NOMO-1 (cell line): ENCODE results near the gene ATOH8.

Source experiments
- DNase-seq, 2 experiments: peaks; one replicate each; lab custom pipeline; 2025; ENCODE audit not compliant: unreplicated experiment in 2 of 2; lab: John Stamatoyannopoulos, UW

ATOH8 gene

GRCh38 chr2:85718009-85718391 lies 35.8 kb upstream of the ATOH8 start:
- DNase-seq: peak; percentile 47 to 60

- DNase-seq: no peak
These were observed 34.8 kb upstream of the ATOH8 start for GRCh38 chr2:85718885-85719492.

DNA sequence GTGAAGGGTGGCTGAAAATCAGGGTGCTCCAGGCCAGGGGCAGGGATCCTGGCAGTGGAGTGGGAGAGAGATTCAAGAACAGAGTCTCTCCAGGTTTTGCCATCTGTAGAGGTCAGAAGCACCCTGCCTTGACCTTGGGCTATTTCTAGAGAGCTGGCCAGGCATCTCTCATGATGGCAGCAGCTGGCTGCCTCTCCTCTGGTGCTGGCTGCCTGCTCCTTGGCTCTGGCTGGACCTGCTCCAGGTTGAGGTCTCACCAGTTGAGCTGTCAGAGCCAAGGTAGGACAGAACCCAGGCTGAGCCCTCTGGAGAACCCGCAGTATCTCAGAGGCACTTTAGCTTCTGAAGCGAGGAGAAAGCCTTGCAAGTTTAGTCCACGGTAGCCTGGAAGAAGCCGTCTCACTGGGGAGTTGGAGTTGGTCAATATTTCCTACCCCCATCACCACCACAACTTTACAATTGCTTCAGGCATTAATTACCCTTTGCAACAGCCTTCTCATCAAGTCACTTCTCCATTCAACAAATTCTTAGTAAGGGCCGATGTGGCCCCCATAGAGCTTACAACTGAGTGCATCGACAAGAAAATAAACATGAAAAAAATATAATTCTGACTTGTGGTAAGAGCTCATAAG lies 34.1 kb upstream of the ATOH8 start:
- DNase-seq: peak; percentile 85 to 91

GRCh38 chr2:85720533-85720932 lies 33.3 kb upstream of the ATOH8 start:
- DNase-seq: no peak

DNA sequence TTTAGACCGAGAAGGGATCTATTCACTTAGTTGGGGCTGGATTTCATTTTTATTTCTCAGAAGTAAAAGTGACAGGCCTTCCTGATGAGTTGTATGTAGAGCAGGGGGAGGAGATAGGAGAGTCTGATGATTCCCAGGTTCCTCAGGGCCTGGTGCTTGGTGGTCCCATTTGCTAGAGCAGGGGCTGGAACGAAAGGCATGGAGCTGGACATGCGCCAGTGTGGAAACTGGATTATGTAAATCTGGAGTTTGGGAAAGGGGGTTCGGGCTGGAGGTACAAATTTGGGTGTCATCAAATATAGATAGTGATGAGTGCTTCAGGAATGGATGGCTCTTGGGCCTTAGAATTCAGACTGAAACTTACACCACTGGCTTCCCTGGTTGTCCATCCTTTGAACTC lies 32.1 kb upstream of the ATOH8 start:
- DNase-seq: no peak

DNA sequence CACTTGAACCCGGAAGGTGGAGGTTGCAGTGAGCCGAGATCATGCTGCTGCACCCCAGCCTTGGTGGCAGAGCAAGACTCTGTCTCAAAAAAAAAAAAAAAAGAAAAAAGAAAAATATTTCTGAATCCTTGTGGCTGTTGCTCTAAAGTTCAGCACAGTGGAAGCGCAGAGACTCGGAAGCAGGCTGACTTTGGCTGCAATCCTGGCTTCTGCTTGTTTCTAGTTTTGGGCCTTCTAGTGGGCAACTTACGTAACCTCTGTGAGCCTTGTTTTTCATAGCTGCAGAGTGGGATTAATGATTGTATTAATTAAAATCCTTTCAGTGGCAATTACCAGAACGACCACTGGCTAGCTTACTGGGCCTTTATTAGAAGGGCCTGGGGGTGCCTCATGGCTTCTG lies 31.3 kb upstream of the ATOH8 start:
- DNase-seq: no peak

- DNase-seq: no peak
These were observed 30.0 kb upstream of the ATOH8 start for GRCh38 chr2:85723707-85724360.

DNA sequence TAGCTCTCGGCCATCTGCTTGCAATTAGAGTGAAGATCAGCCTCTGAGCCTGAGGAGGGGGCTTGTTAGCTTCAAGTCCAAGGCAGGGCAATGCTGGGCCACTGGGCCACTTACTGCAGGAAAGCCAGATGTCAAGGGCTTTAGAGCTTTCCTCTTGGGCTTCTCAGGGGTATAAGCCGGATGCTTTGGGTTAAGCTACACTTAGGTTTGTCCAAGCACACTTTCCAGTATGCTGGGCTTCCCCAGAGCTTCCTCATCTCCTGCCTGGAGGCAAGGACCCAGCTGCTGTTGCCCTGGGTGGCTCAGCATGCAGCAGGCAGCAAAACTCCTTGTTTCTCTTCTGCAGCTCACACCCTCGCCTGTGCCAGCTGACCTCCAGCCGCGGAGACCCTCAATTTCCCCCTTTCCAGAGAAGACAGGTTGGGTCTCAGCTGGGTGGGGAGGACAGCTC lies 29.0 kb upstream of the ATOH8 start:
- no peak for DNase-seq

DNA sequence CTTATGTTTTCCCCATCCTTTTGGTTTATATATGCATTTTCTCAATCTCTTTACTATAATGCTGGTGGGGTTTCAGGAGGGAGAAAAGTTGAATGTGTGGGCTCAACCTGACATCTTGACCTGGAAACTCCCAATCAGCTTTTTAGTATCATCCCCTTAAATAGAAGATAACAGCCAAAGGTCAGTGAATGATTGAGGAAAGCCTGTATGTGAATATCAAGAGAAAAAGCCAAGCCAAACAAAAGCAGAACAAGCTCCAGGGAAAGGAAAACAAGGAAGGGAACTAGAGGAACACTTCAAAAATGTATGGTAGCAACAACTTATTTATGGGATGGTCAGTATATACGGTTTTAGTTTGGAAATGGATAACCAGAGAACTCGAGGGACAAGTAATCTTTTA lies 28.3 kb upstream of the ATOH8 start:
- no peak for DNase-seq

GRCh38 chr2:85727798-85728197 lies 26.0 kb upstream of the ATOH8 start:
- no peak for DNase-seq

GRCh38 chr2:85728342-85728741 lies 25.4 kb upstream of the ATOH8 start:
- DNase-seq: no peak

DNA sequence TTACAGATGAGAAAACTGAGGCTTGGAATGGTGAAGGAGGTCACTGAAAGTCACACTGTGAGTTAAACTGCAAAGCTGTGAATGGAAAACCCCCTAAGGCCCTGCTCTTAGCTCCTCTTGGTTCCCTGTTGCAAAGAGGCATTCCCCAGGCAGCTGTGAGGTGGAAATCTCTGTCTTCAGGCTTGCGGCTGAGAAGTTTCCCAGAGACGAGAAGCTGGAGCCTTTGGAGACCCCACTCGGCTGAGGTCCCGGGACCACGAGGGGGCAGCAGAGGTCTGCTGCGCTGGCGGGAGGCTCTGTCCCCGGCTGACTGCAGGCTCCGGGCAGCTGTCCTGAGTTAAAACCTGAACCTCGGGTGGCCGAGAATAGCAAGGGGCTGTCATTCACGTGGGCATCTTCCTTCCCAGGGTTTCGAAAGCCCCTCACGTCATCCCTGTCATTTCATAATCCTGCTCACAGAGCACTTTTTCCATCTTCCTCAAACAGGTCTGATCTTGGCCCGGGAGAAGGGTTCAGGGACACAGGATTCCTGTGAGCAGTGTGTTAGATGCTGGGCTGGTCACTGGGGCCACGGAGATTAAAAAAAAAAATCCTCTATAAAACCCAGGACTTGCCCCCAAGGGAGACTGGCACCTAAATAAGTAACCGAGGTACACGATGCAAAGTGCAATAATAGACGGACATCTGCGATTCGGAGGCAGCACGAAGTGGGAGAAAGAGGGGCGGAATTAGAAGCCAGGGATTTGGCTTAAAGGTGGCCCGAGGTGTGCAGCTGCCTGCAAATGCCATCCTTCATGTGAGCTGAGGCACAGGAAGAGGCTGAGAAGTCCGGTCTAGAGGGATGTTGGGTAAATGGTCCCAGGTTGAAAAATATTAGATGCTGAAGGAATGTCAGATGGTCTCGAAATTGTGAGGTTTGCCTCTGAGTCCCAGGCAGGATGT lies 24.6 kb upstream of the ATOH8 start:
- peak; percentile 53 to 68 for DNase-seq

- DNase-seq: no peak
These were observed 23.8 kb upstream of the ATOH8 start for GRCh38 chr2:85729825-85730510.

DNA sequence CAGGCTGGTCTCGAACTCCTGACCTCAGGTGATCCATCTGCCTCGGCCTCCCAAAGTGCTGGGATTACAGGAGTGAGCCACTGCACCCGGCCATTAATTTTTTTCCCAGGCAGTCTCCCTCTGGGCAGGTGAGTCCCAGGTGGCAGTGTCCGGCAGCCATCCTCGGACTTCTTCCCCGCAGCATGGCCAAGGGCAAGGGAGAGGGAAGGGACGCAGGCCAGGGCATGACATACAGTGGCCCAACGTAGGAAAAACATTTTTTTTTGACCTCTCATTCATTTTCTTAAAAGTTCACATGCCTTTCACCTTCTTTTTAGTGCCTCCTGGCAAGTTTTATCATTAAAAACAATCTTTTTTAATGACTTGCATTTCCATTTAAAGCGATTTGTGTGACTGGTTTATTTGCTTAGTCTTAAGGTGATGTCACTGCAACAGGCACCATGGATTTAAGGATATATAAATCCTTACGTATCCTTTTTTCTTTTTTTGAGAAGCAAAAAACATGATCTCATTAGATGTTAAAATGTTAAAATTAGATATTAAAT lies 23.0 kb upstream of the ATOH8 start:
- no peak for DNase-seq

DNA sequence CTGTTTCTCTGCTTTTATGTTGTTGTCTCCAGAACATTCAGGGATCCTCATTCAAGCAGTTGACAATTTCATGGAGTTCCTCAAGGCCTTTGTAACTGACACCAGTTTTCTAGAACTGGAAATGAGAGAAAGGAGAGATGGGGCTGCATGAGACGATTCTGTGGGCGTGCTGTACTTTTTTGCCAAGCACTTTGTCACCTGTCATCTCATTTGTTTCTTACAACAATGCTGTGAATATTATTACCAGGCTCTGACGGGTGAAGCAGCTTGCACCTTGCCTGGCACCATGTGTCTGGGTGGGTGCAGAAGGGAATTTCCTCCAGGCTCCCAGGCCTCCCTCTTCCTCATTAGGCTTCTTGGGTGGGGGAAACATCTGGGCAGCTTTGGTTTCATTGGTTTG lies 22.2 kb upstream of the ATOH8 start:
- no peak for DNase-seq

DNA sequence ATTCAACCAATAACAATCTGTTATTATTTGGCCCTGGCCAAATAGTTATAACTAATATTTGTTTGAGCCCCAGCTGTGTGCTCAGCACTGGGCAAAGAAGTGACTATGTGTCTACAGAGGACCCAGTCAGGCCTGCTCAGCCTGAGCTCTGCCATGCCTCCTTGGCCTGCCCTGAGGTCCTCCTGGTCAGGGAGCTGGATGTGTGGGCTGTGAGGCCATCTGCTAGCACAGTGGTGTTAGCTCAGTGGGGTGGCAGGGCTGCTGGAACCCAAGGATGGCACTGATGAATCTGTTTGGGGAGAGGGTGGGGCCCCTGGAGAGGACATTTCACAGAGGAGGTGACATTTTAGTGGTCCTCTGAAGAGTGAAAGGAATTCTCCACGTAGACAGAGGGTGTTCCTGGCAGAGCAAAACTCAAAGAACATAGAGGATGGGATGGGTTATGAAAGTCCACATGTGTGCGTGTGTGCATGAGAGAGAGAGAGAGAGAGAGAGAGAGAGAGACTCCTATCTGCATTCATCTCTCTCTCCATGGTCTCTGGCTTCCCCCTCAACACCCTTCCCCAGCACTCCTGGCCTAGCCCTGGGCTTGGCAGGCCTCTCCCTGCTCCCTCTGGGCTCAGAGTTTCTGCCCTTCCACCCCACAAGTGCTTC lies 21.2 kb upstream of the ATOH8 start:
- DNase-seq: no peak

DNA sequence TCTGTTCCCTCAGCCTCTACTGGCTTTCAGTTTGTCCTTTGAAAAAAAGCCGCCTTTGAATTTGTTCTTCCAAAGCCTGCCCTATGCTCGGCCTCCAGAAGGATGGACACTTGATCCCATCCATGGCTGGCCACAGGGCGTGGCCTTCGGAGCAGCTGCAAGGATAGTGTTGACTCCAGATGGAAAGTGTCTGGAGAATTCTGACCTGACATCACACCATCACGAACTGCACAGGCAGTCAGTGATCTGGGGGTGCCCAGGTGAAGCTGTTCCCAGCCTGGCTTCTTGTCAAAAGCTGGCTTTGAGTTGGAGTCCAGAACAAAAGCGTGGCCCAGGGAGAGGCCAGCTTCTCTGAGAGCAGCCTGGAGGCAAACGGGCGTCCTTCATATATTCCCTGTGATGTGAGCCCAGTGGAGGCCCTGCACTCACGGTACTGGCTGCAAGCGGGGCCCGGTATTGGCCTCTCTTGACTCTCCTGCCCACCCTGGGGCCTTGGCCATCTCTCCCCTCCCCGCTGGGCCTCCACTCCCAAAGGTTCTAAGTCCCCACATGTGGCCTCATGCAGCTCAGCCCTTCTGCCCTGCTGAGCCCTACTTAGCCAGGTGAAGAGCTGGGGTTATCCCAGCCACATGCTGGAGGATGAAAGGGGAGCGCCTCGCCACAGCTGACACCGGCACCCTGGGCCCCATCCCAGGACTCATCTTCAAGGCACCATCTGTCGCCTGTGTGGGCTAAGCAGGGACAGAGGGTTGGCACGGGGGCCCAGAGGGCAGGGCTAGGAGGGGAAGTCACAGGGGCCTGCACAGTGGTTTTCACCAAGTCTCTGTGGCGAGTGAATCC lies 20.4 kb upstream of the ATOH8 start:
- DNase-seq: no peak

DNA sequence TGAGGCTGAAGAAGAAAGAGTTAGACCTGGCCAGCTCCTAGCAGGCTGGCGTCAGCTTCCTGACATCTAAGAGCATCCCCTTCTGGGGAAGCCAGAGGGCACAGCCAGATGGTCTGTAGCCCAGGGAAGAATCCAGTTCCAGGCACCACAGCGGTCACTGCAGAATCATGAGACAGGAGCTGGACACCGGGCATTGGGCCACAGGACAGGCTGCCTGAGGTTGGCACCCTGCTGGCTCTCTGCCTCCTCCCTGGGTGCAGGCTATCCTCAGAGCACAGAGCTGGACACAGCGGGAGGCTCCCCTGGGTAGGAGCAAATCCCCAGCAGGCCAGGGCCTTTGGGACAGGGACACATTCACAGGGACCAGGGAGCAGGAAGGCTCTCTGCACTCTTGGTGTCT lies 19.8 kb upstream of the ATOH8 start:
- no peak for DNase-seq
